ENCODE data around the gene PLXNA4. TPM values are rescaled to one million over a fixed set of nuclear protein-coding genes. Genes with fewer than 3 reads are reported as not detected.

PLXNA4 gene
- total RNA-seq, 1 donor from 2014 or later, result 5.2 TPM

DNA sequence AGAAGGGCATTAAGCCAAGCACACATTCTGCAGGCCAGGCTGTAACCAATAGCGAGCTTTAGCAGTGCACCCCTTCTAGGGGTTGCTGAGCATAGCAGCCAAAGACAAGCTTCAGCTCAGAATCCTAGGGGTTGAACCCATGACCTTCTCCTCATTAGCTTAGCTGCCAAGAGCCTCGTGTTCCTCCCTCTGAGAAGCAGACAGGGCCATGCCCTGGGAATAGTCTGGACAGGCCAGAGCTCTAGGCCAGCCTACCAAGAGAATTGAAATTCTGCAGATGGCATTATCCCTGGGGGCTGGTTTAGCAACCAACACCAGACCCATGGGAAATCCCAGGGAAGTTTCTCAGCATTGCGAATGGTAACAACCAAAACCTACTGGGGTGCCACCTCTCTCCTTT lies 77.2 kb downstream of the PLXNA4 start:
- Mint-ChIP-seq H3K4me3 (no peak overlapping the region), H3K36me3 (no peaks in the 10 kb centered on the region), H3K27ac (no peak overlapping the region), H3K4me1 (no peaks in the 10 kb centered on the region), H3K27me3 (ENCODE audit: low read depth) (peaks cover 20% of the 10 kb centered on the region), H3K9me3 (no peaks in the 10 kb centered on the region)
- DNase-seq (ENCODE audit: low spot score in 2 of 2, unreplicated experiment in 2 of 2), result no peak
- TF ChIP-seq, protein P1, sequence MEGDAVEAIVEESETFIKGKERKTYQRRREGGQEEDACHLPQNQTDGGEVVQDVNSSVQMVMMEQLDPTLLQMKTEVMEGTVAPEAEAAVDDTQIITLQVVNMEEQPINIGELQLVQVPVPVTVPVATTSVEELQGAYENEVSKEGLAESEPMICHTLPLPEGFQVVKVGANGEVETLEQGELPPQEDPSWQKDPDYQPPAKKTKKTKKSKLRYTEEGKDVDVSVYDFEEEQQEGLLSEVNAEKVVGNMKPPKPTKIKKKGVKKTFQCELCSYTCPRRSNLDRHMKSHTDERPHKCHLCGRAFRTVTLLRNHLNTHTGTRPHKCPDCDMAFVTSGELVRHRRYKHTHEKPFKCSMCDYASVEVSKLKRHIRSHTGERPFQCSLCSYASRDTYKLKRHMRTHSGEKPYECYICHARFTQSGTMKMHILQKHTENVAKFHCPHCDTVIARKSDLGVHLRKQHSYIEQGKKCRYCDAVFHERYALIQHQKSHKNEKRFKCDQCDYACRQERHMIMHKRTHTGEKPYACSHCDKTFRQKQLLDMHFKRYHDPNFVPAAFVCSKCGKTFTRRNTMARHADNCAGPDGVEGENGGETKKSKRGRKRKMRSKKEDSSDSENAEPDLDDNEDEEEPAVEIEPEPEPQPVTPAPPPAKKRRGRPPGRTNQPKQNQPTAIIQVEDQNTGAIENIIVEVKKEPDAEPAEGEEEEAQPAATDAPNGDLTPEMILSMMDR (IDR thresholded peaks at IDR 0.05; ENCODE audit: unreplicated experiment), result no peak

DNA sequence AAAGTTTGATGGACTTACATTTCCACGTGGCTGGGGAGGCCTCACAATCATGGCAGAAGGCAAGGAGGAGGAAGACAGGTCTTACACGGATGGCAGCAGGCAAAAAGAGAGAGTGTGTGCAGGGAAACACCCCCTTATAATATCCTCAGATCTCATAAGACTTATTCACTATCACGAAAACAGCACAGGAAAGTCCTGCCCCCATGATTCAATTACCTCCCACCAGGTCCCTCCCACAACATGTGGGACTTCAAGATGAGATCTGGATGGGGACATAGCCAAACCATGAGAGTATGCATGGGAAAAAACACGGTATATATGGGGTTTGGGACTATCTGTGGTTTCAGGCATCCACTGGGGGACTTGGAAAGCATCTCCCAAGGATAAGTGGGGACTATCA lies 78.0 kb downstream of the PLXNA4 start:
- TF ChIP-seq, protein P1 (IDR thresholded peaks at IDR 0.05; ENCODE audit: unreplicated experiment), result no peak
- no peak overlapping the region for H3K4me3 Mint-ChIP-seq
- no peaks in the 10 kb centered on the region for H3K36me3 Mint-ChIP-seq
- H3K27me3 Mint-ChIP-seq (ENCODE audit: low read depth), result peaks cover 20% of the 10 kb centered on the region
- DNase-seq (ENCODE audit: low spot score in 2 of 2, unreplicated experiment in 2 of 2), result no peak
- no peaks in the 10 kb centered on the region for H3K9me3 Mint-ChIP-seq
- no peaks in the 10 kb centered on the region for H3K4me1 Mint-ChIP-seq
- no peak overlapping the region for H3K27ac Mint-ChIP-seq

DNA sequence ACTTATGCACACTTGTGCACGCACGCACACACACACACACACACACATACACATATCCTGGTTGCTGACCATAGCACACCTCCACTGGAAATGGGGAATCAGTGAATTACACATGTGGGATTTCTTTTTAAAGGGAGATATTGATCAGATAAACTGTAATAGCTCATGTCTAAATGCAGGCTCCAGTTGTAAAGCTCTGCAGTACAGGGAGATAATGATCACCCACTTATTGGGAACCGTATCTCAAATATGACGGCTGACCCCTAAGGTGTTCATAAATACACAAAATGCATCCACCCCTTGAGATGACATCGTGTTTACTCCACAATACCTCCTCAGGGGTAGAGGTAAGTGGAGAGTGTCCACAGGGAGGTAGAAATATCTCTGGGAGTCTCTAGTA lies 79.2 kb downstream of the PLXNA4 start:
- Mint-ChIP-seq H3K36me3 (no peaks in the 10 kb centered on the region), H3K9me3 (no peaks in the 10 kb centered on the region), H3K4me1 (no peaks in the 10 kb centered on the region), H3K4me3 (no peak overlapping the region), H3K27me3 (ENCODE audit: low read depth) (peaks cover 18% of the 10 kb centered on the region), H3K27ac (no peak overlapping the region)
- no peak for DNase-seq (ENCODE audit: low spot score in 2 of 2, unreplicated experiment in 2 of 2)
- TF ChIP-seq, protein P1 (IDR thresholded peaks at IDR 0.05; ENCODE audit: unreplicated experiment), result no peak

DNA sequence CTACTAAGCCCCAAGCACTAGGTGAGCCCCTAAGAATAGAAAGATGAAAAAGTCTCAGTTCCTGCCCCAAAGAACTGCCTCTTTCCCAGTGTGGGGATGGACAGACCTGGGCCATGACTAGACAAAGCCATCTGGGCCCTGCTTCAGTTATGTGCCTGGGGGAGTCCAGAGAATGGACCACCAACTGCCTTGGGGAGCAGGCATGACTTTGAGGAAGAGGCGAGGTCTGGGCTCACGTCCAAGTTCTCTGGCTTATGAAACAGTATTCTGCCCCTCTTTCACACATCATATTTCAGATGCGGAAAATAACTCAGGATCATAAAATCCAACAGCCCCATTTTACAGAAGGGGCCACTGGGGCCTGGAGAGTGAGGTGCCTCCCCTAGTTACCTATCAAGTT lies 80.3 kb downstream of the PLXNA4 start:
- no peak for DNase-seq (ENCODE audit: low spot score in 2 of 2, unreplicated experiment in 2 of 2)
- peaks cover 15% of the 10 kb centered on the region for H3K27me3 Mint-ChIP-seq (ENCODE audit: low read depth)
- TF ChIP-seq, protein P1 (IDR thresholded peaks at IDR 0.05; ENCODE audit: unreplicated experiment), result no peak
- H3K4me1 Mint-ChIP-seq, result peaks cover 3% of the 10 kb centered on the region
- no peak overlapping the region for H3K27ac Mint-ChIP-seq
- H3K9me3 Mint-ChIP-seq, result no peaks in the 10 kb centered on the region
- H3K4me3 Mint-ChIP-seq, result no peak overlapping the region
- no peaks in the 10 kb centered on the region for H3K36me3 Mint-ChIP-seq

DNA sequence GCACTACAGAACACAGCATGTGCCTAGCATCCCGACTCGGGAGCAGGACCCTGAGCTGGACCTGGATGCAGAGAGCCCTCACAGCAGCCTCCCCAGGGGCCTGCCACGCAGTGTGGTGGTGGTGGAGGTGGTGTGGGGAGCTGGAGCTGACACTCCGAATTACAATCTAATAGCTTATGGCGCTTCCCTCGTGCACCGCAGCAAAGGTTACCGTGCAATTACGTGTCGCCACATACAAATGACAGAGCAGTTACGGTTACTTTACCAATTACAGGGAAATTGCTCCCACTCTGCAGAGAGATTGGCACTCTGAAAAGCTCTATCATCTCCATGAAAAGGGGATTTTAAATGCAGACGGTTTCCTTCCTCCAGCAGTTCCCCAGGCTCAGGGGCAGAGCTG lies 81.8 kb downstream of the PLXNA4 start:
- no peak for DNase-seq (ENCODE audit: low spot score in 2 of 2, unreplicated experiment in 2 of 2)
- TF ChIP-seq, protein P1 (IDR thresholded peaks at IDR 0.05; ENCODE audit: unreplicated experiment), result no peak
- Mint-ChIP-seq H3K9me3 (no peaks in the 10 kb centered on the region), H3K27ac (no peak overlapping the region), H3K4me1 (peaks cover 3% of the 10 kb centered on the region), H3K4me3 (no peak overlapping the region), H3K36me3 (no peaks in the 10 kb centered on the region), H3K27me3 (ENCODE audit: low read depth) (peaks cover 9% of the 10 kb centered on the region)

DNA sequence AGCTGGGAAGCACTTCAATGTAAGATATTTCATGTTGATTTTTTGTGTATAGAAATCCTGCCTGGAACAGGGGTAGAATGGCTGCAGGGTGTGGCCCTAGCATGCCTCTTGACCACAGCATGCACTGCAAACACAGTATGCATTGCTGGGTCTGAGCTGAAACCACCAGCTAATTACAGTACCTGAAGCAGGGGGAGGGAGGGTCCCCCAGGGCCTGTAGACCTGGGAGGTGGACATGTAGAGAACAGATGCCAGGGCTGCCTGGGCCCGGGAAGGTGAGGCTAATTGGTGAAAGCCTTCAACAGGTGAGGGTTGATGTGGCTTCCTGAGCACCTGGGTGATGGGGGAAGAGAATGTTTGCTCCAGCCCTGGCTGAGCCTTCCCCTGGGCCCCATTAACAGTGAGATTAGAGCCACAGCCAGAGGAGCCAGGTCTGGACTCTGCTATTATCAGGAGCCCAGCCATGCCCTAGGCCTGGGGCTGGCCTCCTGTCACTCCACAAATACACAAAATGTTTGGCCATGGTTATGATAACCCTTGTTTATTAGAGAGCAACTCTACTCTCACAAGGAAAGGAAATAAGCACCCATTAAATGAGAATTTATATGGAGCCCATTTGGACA lies 83.3 kb downstream of the PLXNA4 start:
- Mint-ChIP-seq H3K9me3 (no peaks in the 10 kb centered on the region), H3K27ac (no peak overlapping the region), H3K27me3 (ENCODE audit: low read depth) (peaks cover 17% of the 10 kb centered on the region), H3K36me3 (no peaks in the 10 kb centered on the region), H3K4me3 (no peak overlapping the region), H3K4me1 (peaks cover 3% of the 10 kb centered on the region)
- no peak for DNase-seq (ENCODE audit: low spot score in 2 of 2, unreplicated experiment in 2 of 2)
- TF ChIP-seq, protein P1 (IDR thresholded peaks at IDR 0.05; ENCODE audit: unreplicated experiment), result no peak
